Measurements from ENCODE around the gene LRRC2. TPM values are rescaled to one million over a fixed set of nuclear protein-coding genes. Genes with fewer than 3 reads are reported as not detected.

Gene LRRC2
- total and polyA plus RNA-seq, 9 of the 15 experiments (the other 6 are each of a cell fraction or from before 2014, with no cell fraction given) = 0.01 to 0.04 (median 0.03) TPM; not detected in 5

GRCh38 chr3:46508850-46509591, 57.1 kb downstream of the LRRC2 start (continued):
- TF ChIP-seq, protein P1, sequence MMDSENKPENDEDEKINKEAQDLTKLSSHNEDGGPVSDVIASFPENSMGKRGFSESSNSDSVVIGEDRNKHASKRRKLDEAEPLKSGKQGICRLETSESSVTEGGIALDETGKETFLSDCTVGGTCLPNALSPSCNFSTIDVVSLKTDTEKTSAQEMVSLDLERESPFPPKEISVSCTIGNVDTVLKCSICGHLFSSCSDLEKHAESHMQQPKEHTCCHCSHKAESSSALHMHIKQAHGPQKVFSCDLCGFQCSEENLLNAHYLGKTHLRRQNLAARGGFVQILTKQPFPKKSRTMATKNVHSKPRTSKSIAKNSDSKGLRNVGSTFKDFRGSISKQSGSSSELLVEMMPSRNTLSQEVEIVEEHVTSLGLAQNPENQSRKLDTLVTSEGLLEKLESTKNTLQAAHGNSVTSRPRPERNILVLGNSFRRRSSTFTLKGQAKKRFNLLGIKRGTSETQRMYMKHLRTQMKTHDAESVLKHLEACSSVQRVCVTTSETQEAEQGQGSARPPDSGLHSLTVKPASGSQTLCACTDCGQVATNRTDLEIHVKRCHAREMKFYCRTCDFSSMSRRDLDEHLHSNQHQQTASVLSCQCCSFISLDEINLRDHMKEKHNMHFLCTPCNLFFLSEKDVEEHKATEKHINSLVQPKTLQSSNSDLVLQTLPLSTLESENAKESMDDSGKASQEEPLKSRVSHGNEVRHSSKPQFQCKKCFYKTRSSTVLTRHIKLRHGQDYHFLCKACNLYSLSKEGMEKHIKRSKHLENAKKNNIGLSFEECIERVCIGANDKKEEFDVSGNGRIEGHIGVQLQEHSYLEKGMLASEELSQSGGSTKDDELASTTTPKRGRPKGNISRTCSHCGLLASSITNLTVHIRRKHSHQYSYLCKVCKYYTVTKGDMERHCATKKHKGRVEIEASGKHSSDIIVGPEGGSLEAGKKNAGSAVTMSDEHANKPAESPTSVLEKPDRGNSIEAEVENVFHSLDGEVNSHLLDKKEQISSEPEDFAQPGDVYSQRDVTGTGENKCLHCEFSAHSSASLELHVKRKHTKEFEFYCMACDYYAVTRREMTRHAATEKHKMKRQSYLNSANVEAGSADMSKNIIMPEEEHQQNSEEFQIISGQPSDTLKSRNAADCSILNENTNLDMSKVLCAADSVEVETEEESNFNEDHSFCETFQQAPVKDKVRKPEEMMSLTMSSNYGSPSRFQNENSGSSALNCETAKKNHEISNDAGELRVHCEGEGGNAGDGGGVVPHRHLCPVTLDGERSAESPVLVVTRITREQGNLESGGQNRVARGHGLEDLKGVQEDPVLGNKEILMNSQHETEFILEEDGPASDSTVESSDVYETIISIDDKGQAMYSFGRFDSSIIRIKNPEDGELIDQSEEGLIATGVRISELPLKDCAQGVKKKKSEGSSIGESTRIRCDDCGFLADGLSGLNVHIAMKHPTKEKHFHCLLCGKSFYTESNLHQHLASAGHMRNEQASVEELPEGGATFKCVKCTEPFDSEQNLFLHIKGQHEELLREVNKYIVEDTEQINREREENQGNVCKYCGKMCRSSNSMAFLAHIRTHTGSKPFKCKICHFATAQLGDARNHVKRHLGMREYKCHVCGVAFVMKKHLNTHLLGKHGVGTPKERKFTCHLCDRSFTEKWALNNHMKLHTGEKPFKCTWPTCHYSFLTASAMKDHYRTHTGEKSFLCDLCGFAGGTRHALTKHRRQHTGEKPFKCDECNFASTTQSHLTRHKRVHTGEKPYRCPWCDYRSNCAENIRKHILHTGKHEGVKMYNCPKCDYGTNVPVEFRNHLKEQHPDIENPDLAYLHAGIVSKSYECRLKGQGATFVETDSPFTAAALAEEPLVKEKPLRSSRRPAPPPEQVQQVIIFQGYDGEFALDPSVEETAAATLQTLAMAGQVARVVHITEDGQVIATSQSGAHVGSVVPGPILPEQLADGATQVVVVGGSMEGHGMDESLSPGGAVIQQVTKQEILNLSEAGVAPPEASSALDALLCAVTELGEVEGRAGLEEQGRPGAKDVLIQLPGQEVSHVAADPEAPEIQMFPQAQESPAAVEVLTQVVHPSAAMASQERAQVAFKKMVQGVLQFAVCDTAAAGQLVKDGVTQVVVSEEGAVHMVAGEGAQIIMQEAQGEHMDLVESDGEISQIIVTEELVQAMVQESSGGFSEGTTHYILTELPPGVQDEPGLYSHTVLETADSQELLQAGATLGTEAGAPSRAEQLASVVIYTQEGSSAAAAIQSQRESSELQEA (IDR thresholded peaks at IDR 0.05; ENCODE audit: low read depth) = peak; percentile 15; the same call in 1 of the 2 replicates
- no peak for TF ChIP-seq ZNF551 (CRISPR knock-in tag; IDR thresholded peaks at IDR 0.05)
- no peak for TF ChIP-seq E2F5 (CRISPR knock-in tag; IDR thresholded peaks at IDR 0.05)
- TF ChIP-seq ZNF395 (CRISPR knock-in tag; IDR thresholded peaks at IDR 0.05) = peak; percentile 98
- no peak for TF ChIP-seq BRCA1 (IDR thresholded peaks at IDR 0.05)
- no peak for TF ChIP-seq BRCA1 (CRISPR knock-in tag; IDR thresholded peaks at IDR 0.05)
- no peak; the same call in 1 of the 2 replicates for TF ChIP-seq HSF4 (CRISPR knock-in tag; IDR thresholded peaks at IDR 0.05; ENCODE audit: borderline replicate concordance)
- no peak for TF ChIP-seq FOS (IDR thresholded peaks at IDR 0.05; ENCODE audit: extremely low read depth, insufficient read length)
- no peak for TF ChIP-seq MCM3 (IDR thresholded peaks at IDR 0.05)
- TF ChIP-seq NONO (IDR thresholded peaks at IDR 0.05; ENCODE audit: low read depth in 2 of 2, low read length in 1 of 2) = peak in 1 of 2 experiments; percentile 96; a peak in 2 of 4 replicates
- TF ChIP-seq L3MBTL2 (IDR thresholded peaks at IDR 0.05) = peak; percentile 35
- TF ChIP-seq, protein P2, sequence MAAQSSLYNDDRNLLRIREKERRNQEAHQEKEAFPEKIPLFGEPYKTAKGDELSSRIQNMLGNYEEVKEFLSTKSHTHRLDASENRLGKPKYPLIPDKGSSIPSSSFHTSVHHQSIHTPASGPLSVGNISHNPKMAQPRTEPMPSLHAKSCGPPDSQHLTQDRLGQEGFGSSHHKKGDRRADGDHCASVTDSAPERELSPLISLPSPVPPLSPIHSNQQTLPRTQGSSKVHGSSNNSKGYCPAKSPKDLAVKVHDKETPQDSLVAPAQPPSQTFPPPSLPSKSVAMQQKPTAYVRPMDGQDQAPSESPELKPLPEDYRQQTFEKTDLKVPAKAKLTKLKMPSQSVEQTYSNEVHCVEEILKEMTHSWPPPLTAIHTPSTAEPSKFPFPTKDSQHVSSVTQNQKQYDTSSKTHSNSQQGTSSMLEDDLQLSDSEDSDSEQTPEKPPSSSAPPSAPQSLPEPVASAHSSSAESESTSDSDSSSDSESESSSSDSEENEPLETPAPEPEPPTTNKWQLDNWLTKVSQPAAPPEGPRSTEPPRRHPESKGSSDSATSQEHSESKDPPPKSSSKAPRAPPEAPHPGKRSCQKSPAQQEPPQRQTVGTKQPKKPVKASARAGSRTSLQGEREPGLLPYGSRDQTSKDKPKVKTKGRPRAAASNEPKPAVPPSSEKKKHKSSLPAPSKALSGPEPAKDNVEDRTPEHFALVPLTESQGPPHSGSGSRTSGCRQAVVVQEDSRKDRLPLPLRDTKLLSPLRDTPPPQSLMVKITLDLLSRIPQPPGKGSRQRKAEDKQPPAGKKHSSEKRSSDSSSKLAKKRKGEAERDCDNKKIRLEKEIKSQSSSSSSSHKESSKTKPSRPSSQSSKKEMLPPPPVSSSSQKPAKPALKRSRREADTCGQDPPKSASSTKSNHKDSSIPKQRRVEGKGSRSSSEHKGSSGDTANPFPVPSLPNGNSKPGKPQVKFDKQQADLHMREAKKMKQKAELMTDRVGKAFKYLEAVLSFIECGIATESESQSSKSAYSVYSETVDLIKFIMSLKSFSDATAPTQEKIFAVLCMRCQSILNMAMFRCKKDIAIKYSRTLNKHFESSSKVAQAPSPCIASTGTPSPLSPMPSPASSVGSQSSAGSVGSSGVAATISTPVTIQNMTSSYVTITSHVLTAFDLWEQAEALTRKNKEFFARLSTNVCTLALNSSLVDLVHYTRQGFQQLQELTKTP (IDR thresholded peaks at IDR 0.05; ENCODE audit: low read depth in 1 of 2, partially characterized antibody in 2 of 2) = peak; percentile 65 to 97
- TF ChIP-seq NFIX (CRISPR knock-in tag; IDR thresholded peaks at IDR 0.05; ENCODE audit: low read depth) = no peak
